ENCODE results near the gene SLC22A31. TPM values are rescaled to one million over a fixed set of nuclear protein-coding genes. Genes with fewer than 3 reads are reported as not detected.
A peak's percentile ranks its signal among the peaks of the same experiment; 100 is the strongest.

SLC22A31 gene
- total RNA-seq, 1 experiment from 2014 or later: 53.7 TPM

- TF ChIP-seq JUND (IDR thresholded peaks at IDR 0.05): no peak
- no peak for TF ChIP-seq EZH2 (IDR thresholded peaks at IDR 0.05)
- TF ChIP-seq POLR2AphosphoS5 (IDR thresholded peaks at IDR 0.05; ENCODE audit: low read depth, low read length): peak; percentile 38; the same call in 1 of the 2 replicates
- TF ChIP-seq TCF7L2 (IDR thresholded peaks at IDR 0.05; ENCODE audit: borderline replicate concordance, extremely low read depth, insufficient read depth, insufficient read length): no peak
- TF ChIP-seq REST (IDR thresholded peaks at IDR 0.05; ENCODE audit: low read depth): no peak
- TF ChIP-seq ZBTB33 (IDR thresholded peaks at IDR 0.05; ENCODE audit: extremely low read depth, insufficient replicate concordance, low read length): no peak
- TF ChIP-seq CBX3 (IDR thresholded peaks at IDR 0.05; ENCODE audit: low read depth): no peak
These were observed 16.2 kb upstream of the SLC22A31 start (continued) for GRCh38 chr16:89216315-89217137.

Measured in HCT116 (cell line).